HepG2 (cell line): Measurements from ENCODE around the gene GALNT8. TPM values are rescaled to one million over a fixed set of nuclear protein-coding genes. Genes with fewer than 3 reads are reported as not detected.

Experiments used
- ATAC-seq: fragments of 200-7000 bp; cut with Tn5 transposase; 3 replicates; pipeline ENCODE4 v1.9.1; 2020; ENCODE audit warnings: mild to moderate bottlenecking, moderate library complexity
- BruUV-seq: library from RNA; stranded (reverse); fragments of 400-500 nt; replicated peaks from 2 replicates; lab custom pipeline; 2021; lab: Mats Ljungman, UMichigan
- CTCF ChIA-PET: fragments of 300-600 bp; formaldehyde crosslinking; extraction: SDS; loops from one replicate; lab custom pipeline; 2021; ENCODE audit warnings: low total read pairs, inconsistent platforms, low intra/inter-chr PET ratio; lab: Yijun Ruan, JAX
- POLR2A ChIA-PET: fragments of 350-600 bp; sonication (Branson Sonifier 250); formaldehyde crosslinking; loops from one replicate; lab custom pipeline; 2020; ENCODE audit warnings: antibody characterized with exemption, inconsistent platforms; lab: Yijun Ruan, JAX
- DNase-seq: peaks from one replicate; pipeline ENCODE4 v3.0.0-alpha.2; 2015; ENCODE audit warnings: low spot score
- FAIRE-seq: peaks from 3 replicates; lab custom pipeline; 2011; peaks lifted over from hg19 to GRCh38; lab: Jason Lieb, UNC
- H2AFZ ChIP-seq: one replicate; pipeline ENCODE4 v1.6.1; 2011; ENCODE audit warnings: low read length, inconsistent platforms
- H3K27ac ChIP-seq: fragments of 300-600 bp; 3 replicates; pipeline ENCODE4 v1.8.0; 2011; ENCODE audit warnings: mixed run types, mild to moderate bottlenecking, mixed read lengths, low read length, inconsistent platforms; ENCODE audit not compliant: insufficient read depth; ENCODE audit errors: extremely low read length
- H3K27me3 ChIP-seq, 2 experiments: fragments of 200-600 bp in 1 of 2; 2 replicates in 1 of 2; 3 replicates in 1 of 2; pipeline versions ENCODE4 v1.6.0 to v1.8.0; 2011; ENCODE audit warnings: low read length in 2 of 2, mild to moderate bottlenecking in 2 of 2, moderate library complexity in 2 of 2, inconsistent platforms in 1 of 2; ENCODE audit not compliant: insufficient read depth in 2 of 2, control insufficient read depth in 1 of 2
- H3K36me3 ChIP-seq, 2 experiments: fragments of 200-600 bp in 1 of 2; replicated peaks in 1 of 2; 2 replicates in 1 of 2; 3 replicates in 1 of 2; pipeline versions ENCODE4 v1.5.1 to v1.8.0; 2011; ENCODE audit warnings: low read length in 2 of 2, inconsistent platforms in 1 of 2; ENCODE audit not compliant: insufficient read depth in 2 of 2, control insufficient read depth in 1 of 2
- H3K4me1 ChIP-seq: 2 replicates; pipeline ENCODE4 v1.5.1; 2012; ENCODE audit warnings: low read length, inconsistent platforms; ENCODE audit not compliant: insufficient read depth
- H3K4me2 ChIP-seq: 2 replicates; pipeline ENCODE4 v1.6.0; 2011; ENCODE audit warnings: low read depth, low read length, inconsistent platforms
- H3K4me3 ChIP-seq, 3 experiments: fragments of 200-600 bp in 1 of 3; sonication (generic), shearing (Covaris generic) in 1 of 3; replicated peaks in 1 of 3; 2 replicates each; pipeline ENCODE4 v1.5.1; 2011 to 2016; ENCODE audit warnings: low read length in 3 of 3, inconsistent platforms in 2 of 3, low read depth in 2 of 3, mild to moderate bottlenecking in 2 of 3, control low read depth in 1 of 3, mixed read lengths in 1 of 3; ENCODE audit not compliant: insufficient read depth in 1 of 3
- H3K79me2 ChIP-seq: one replicate; pipeline ENCODE4 v1.6.1; 2011; ENCODE audit warnings: low read length, inconsistent platforms; ENCODE audit not compliant: insufficient read depth
- H3K9ac ChIP-seq: 2 replicates; pipeline ENCODE4 v1.6.0; 2011; ENCODE audit warnings: mild to moderate bottlenecking, low read depth, low read length, inconsistent platforms; ENCODE audit not compliant: insufficient read depth
- H3K9me3 ChIP-seq: 2 replicates; pipeline ENCODE4 v1.5.1; 2012; ENCODE audit warnings: mild to moderate bottlenecking, low read length
- H4K20me1 ChIP-seq: 2 replicates; pipeline ENCODE4 v1.6.0; 2011; ENCODE audit warnings: inconsistent platforms, mild to moderate bottlenecking, low read length, moderate library complexity; ENCODE audit not compliant: insufficient read depth
- BRD4 ChIP-seq: sonication (generic); formaldehyde crosslinking; IDR thresholded peaks from 2 replicates; pipeline ENCODE4 v1.4.0; 2020; ENCODE audit warnings: missing genetic modification reagents
- ERF ChIP-seq: IDR thresholded peaks from 2 replicates; pipeline ENCODE4 v1.6.1; 2018; ENCODE audit warnings: missing biosample characterization, missing genetic modification reagents
- GFI1 ChIP-seq: sonication (generic); formaldehyde crosslinking; IDR thresholded peaks from 2 replicates; pipeline ENCODE4 v1.5.0; 2020; ENCODE audit warnings: missing genetic modification reagents, mild to moderate bottlenecking, borderline replicate concordance
- HMGA1 ChIP-seq: sonication (generic); formaldehyde crosslinking; conservative IDR thresholded peaks from 2 replicates; pipeline ENCODE4 v1.4.0; 2020; ENCODE audit warnings: missing genetic modification reagents
- KDM4B ChIP-seq: sonication (generic); formaldehyde crosslinking; IDR thresholded peaks from 2 replicates; pipeline ENCODE4 v1.4.0; 2020; ENCODE audit warnings: missing genetic modification reagents
- MAF1 ChIP-seq: sonication (generic); formaldehyde crosslinking; IDR thresholded peaks from 2 replicates; pipeline ENCODE4 v1.5.0; 2020; ENCODE audit warnings: missing genetic modification reagents, borderline replicate concordance
- MAZ ChIP-seq, 2 experiments: sonication (generic) in 1 of 2; formaldehyde crosslinking in 1 of 2; IDR thresholded peaks; 2 replicates each; pipeline versions ENCODE4 v1.5.0 to v1.6.1; 2012 to 2020; ENCODE audit warnings: low read depth in 2 of 2, mild to moderate bottlenecking in 2 of 2, borderline replicate concordance in 1 of 2, improper control_type of control experiment in 1 of 2, low read length in 1 of 2, missing genetic modification reagents in 1 of 2, moderate library complexity in 1 of 2
- MED13 ChIP-seq: sonication (generic); formaldehyde crosslinking; IDR thresholded peaks from 2 replicates; pipeline ENCODE4 v1.5.0; 2020; ENCODE audit warnings: missing genetic modification reagents
- MXD4 ChIP-seq: IDR thresholded peaks from 2 replicates; pipeline ENCODE4 v1.6.1; 2016; ENCODE audit warnings: mild to moderate bottlenecking, missing biosample characterization, missing genetic modification reagents
- NCOA1 ChIP-seq: sonication (generic); formaldehyde crosslinking; IDR thresholded peaks from 2 replicates; pipeline ENCODE4 v1.9.0; 2021; ENCODE audit warnings: missing genetic modification reagents
- PHF20 ChIP-seq: sonication (generic); formaldehyde crosslinking; IDR thresholded peaks from 2 replicates; pipeline ENCODE4 v1.5.0; 2020; ENCODE audit warnings: mild to moderate bottlenecking, missing genetic modification reagents
- SCMH1 ChIP-seq: sonication (generic); formaldehyde crosslinking; IDR thresholded peaks from 2 replicates; pipeline ENCODE4 v1.9.0; 2021; ENCODE audit warnings: missing genetic modification reagents, mild to moderate bottlenecking, borderline replicate concordance
- ZFP90 ChIP-seq: sonication (generic); formaldehyde crosslinking; IDR thresholded peaks from 2 replicates; pipeline ENCODE4 v1.8.0; 2022; ENCODE audit warnings: missing genetic modification reagents, mild to moderate bottlenecking, inconsistent platforms, borderline replicate concordance
- ZKSCAN1 ChIP-seq: fragments of 150-350 bp; IDR thresholded peaks from 2 replicates; pipeline ENCODE4 v1.6.1; 2014; ENCODE audit warnings: low read length
- ZNF101 ChIP-seq: sonication (generic); formaldehyde crosslinking; IDR thresholded peaks from 2 replicates; pipeline ENCODE4 v1.4.0; 2020; ENCODE audit warnings: mild to moderate bottlenecking, low read depth, missing genetic modification reagents, borderline replicate concordance
- ZNF274 ChIP-seq: sonication (generic); formaldehyde crosslinking; IDR thresholded peaks from 2 replicates; pipeline ENCODE4 v1.5.1; 2020; ENCODE audit warnings: mild to moderate bottlenecking, missing genetic modification reagents
- ZNF550 ChIP-seq: sonication (generic); formaldehyde crosslinking; IDR thresholded peaks from 2 replicates; pipeline ENCODE4 v1.4.0; 2020; ENCODE audit warnings: mild to moderate bottlenecking, missing genetic modification reagents, borderline replicate concordance
- ZNF773 ChIP-seq: sonication (generic); formaldehyde crosslinking; IDR thresholded peaks from 2 replicates; pipeline ENCODE4 v1.4.0; 2020; ENCODE audit warnings: missing genetic modification reagents, borderline replicate concordance
- ZSCAN31 ChIP-seq: sonication (generic); formaldehyde crosslinking; IDR thresholded peaks from 2 replicates; pipeline ENCODE4 v1.5.0; 2020; ENCODE audit warnings: low read depth, mild to moderate bottlenecking, missing genetic modification reagents
- WGBS: methylation state at CpG from one replicate; pipeline ENCODE4 v1.1.6; 2017; ENCODE audit warnings: low lambda C conversion rate; 5-methylcytosine and 5-hydroxymethylcytosine counted together
- in situ Hi-C: cut with HindIII; loops from 2 replicates; pipeline ENCODE4 v1.10.0; 2017; ENCODE audit warnings: low pct_unique_long_range_greater_than_20kb; ENCODE audit not compliant: extremely low pct_ligation_motif_present
- intact Hi-C: fragments of 100-400 bp; cut with micrococcal nuclease; formaldehyde crosslinking; loops from one replicate; pipeline ENCODE4 v1.10.0; 2022; ENCODE audit not compliant: unreplicated experiment
- polyA plus RNA-seq, 8 experiments: library from polyadenylated mRNA; depleted of rRNA in 3 of 8; stranded (reverse) in 7 of 8; unstranded in 1 of 8; fragments of >200 nt; fragmentation: Illumina TruSeq in 4 of 8; extraction: Trizol in 4 of 8; gene quantifications; 2 replicates each; pipeline versions ENCODE4 v1.2.1 to v1.2.3, GENCODE V29; 2011 to 2016; ENCODE audit warnings: low read depth in 4 of 8, missing spikeins in 1 of 8, mixed read lengths in 1 of 8; ENCODE audit not compliant: insufficient read depth in 1 of 8
- total RNA-seq, 5 experiments: library from RNA; depleted of rRNA; stranded (reverse); fragments of >200 nt; fragmentation: Illumina TruSeq; extraction: Trizol; gene quantifications; 2 replicates each; pipeline ENCODE4 v1.2.3, GENCODE V29; 2016; ENCODE audit warnings: low read depth in 1 of 5
- TF ChIP-seq, protein P1 (sequence below): sonication (generic); formaldehyde crosslinking; IDR thresholded peaks from 2 replicates; pipeline ENCODE4 v1.8.0; 2022; ENCODE audit warnings: mild to moderate bottlenecking, missing genetic modification reagents
- TF ChIP-seq, protein P2 (sequence below): sonication (generic); formaldehyde crosslinking; IDR thresholded peaks from 2 replicates; pipeline ENCODE4 v1.4.0; 2020; ENCODE audit warnings: missing genetic modification reagents, mild to moderate bottlenecking, borderline replicate concordance

GALNT8 gene
- total and polyA plus RNA-seq, 2 of the 13 experiments (the other 11 are each of a cell fraction or from before 2014, with no cell fraction given), result 0.45 TPM; not detected in 1

- TF ChIP-seq MAZ (IDR thresholded peaks at IDR 0.05; ENCODE audit: borderline replicate concordance, low read depth, low read length), result no peak
- TF ChIP-seq MAZ (CRISPR knock-in tag; IDR thresholded peaks at IDR 0.05; ENCODE audit: low read depth), result no peak
Measured at GRCh38 chr12:4787965-4788364, 67.8 kb downstream of the GALNT8 start (continued).

DNA sequence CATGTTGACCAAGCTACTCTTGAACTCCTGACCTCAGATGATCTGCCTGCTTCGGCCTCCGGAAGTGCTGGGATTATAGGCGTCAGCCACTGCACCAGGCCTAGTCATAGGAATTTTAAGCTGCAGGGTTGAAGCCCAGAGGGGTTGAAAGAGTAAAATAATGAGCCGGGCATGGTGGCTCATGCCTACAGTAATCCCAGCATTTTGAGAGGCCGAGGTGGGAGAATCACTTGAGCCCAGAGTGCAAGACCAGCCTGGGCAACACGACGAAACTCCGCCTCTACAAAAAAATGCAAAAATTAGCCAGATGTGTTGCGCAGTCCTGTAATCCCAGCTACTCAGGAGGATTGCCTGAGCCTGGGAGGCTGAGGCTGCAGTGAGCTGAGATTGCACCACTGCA is 69.6 kb downstream of the GALNT8 start:
- ATAC-seq (no peak), FAIRE-seq (no peak), DNase-seq (no peak)
- TF ChIP-seq SCMH1 (CRISPR knock-in tag) (no peak), ZNF773 (no peak), ERF (CRISPR knock-in tag) (no peak), ZFP90 (CRISPR knock-in tag) (no peak), ZNF274 (no peak), GFI1 (no peak), ZNF101 (CRISPR knock-in tag) (no peak), ZSCAN31 (CRISPR knock-in tag) (no peak), ZNF550 (CRISPR knock-in tag) (no peak), PHF20 (CRISPR knock-in tag) (no peak), MED13 (CRISPR knock-in tag) (no peak), KDM4B (no peak), NCOA1 (CRISPR knock-in tag) (no peak), HMGA1 (no peak), ZKSCAN1 (no peak), MXD4 (CRISPR knock-in tag) (no peak), MAF1 (CRISPR knock-in tag) (no peak), BRD4 (CRISPR knock-in tag) (no peak)
- TF ChIP-seq, protein P1, sequence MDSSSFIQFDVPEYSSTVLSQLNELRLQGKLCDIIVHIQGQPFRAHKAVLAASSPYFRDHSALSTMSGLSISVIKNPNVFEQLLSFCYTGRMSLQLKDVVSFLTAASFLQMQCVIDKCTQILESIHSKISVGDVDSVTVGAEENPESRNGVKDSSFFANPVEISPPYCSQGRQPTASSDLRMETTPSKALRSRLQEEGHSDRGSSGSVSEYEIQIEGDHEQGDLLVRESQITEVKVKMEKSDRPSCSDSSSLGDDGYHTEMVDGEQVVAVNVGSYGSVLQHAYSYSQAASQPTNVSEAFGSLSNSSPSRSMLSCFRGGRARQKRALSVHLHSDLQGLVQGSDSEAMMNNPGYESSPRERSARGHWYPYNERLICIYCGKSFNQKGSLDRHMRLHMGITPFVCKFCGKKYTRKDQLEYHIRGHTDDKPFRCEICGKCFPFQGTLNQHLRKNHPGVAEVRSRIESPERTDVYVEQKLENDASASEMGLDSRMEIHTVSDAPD, result no peak
- TF ChIP-seq, protein P2, sequence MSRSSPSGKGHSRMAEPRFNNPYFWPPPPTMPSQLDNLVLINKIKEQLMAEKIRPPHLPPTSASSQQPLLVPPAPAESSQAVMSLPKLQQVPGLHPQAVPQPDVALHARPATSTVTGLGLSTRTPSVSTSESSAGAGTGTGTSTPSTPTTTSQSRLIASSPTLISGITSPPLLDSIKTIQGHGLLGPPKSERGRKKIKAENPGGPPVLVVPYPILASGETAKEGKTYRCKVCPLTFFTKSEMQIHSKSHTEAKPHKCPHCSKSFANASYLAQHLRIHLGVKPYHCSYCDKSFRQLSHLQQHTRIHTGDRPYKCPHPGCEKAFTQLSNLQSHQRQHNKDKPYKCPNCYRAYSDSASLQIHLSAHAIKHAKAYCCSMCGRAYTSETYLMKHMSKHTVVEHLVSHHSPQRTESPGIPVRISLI (CRISPR knock-in tag), result no peak
- in situ Hi-C loops (no loop called here), intact Hi-C loops (no loop called here)
- BruUV-seq, result no TSS peak
- Histone ChIP-seq H3K4me2 (no peak overlapping the region), H4K20me1 (no peaks in the 10 kb centered on the region), H3K27ac (no peak overlapping the region), H3K4me1 (no peaks in the 10 kb centered on the region), H3K27me3 (peaks cover 0 to 9% of the 10 kb centered on the region in 2 experiments; a peak in 3 of 5 replicates), H3K4me3 (no peak overlapping the region), H3K36me3 (no peaks in the 10 kb centered on the region), H3K9ac (no peak overlapping the region), H2AFZ (no peak overlapping the region), H3K9me3 (no peaks in the 10 kb centered on the region), H3K79me2 (no peaks in the 10 kb centered on the region)
- ChIA-PET CTCF (no interaction called here), POLR2A (no interaction called here)
- WGBS, result 41% methylated on average over 6 of the region's 9 CpGs
